ENCODE data around the gene FAM229A.
A peak's percentile ranks its signal among the peaks of the same experiment; 100 is the strongest.
"Not testable (repeated sequence)": the region's sequence is repeated elsewhere in the genome, so short reads cannot be mapped to it uniquely, and the experiment has no call there.

Gene FAM229A, protein sequence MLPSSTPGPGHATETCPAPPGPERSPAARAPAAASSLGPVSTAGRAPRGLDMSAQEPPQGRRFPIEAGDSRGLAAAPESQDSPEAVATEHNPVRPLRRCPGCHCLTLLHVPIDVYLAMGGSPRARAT

DNA sequence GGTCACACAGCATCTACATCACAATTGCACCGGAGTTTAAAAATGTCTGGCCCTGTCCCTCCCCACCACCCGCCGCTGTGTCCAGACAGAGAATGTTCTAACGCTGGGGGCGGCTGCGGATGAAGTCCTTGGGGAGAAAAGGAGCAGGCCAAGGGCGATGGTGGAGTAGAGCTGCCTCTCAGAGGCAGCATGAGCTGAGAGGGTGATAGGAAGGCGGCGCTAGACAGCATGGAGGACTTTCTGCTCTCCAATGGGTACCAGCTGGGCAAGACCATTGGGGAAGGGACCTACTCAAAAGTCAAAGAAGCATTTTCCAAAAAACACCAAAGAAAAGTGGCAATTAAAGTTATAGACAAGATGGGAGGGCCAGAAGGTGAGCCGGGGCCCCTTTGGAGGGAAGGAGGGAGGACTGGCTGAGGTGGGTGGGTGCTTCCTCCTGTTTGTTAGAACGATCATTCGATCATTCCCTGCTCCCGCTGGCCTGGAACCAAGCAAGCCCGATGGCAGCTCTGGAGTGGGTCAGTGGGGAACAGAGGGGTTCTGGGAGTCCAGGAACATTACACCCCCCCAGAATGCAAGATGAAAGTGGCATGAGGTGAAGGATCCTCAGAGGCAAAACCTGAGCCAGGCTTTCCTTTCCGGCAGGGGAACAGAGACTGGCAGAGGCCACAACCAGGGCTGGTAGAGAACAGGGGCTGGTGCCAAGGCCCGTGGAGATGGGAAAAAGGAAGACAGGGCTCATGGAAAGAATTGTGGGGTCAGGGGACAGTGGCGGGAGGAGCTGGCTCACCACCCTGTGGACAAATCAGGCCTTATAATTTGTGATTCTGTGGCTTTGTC is at the start of gene FAM229A, which contains the start of gene TSSK3:
FAM229A (minus strand) TSS at position 12 of the 840 bp plus-strand sequence. CDS start 394 bp downstream, outside the sequence.
TSSK3 (plus strand) TSS at position 66 of the 840 bp plus-strand sequence; CDS start at position 229, 163 bp downstream.
- no peak for DNase-seq (ENCODE audit: extremely low read depth in 1 of 2, low read depth in 1 of 2)

DNA sequence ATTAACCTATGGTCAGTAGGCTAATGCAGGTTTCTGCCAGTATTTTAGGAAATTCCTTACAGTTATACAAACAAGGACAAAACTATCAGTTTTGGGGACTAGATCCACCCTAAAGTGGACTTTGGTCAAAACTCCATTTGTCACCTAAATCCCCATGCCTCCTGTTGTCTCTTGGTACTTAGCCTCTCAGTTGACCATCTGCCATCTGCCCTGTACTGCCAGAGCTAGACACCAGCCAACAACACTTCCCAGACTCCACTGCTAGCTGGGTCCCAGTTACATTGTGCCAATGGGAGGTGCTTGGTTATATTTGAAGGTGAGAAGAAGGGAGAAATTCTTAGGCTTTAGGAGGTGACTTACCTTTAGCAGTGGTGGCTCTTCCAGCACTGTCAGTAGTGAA is 49.0 kb upstream of the FAM229A start:
- DNase-seq (ENCODE audit: extremely low read depth in 1 of 2, low read depth in 1 of 2): no peak

DNA sequence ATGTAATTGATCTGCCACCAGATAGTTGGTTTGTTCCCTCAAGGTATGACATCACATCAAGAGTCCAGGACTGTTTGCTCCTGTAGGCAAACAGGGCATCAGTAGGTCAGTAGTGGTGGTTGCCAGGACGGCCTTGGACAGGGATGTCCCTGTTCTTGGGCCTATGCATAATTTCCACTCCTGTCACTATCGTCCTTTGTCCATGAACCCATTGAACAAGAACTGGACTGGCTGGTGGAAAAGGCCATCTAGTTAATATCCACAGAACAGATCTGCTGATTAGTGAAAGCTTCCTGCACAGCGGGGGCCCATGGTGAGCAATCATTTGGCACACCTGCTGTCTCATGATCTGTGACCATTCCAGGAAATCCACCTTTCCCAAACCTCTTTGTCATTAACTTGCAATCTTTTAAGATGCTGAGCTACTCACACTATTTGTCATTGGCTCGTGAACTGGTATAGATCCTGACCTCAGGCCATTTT is 44.4 kb upstream of the FAM229A start:
- DNase-seq (ENCODE audit: extremely low read depth in 1 of 2, low read depth in 1 of 2): no peak

DNA sequence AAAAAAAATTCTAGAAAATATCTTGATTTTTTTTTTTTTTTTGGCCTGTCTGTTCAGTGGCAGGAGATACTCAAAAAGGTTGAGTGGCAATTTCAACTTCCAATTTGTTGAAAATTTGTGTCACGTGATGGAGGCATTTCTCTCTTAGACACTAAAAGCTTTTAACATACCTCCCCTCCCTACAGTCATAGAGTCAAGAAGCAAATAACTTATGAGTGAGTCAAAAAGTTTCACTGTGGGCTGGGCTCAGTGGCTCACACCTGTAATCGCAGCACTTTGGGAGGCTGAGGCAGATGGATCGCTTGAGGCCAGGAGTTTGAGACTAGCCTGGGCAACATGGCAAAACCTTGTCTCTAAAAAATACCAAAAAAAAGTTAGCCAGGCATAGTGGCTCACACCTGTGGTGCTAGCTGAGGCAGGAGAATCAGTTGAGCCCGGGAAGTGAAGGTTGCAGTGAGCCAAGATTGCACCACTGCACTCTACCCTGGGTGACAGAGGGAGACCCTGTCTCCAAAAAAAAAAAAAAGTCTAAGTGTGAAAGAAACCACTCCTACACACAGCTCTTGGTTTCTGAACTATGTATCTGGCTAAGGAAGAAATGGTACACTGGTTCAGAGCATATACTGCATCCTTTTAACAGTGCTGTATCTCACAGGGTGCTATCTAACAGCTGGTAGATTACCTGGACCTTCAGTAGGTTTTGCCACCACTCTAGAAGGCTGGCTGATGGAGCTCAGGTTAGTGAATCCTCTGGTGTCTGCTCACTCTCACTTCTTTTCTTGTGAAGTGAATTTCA is 43.6 kb upstream of the FAM229A start:
- no peak for DNase-seq (ENCODE audit: extremely low read depth in 1 of 2, low read depth in 1 of 2)

DNA sequence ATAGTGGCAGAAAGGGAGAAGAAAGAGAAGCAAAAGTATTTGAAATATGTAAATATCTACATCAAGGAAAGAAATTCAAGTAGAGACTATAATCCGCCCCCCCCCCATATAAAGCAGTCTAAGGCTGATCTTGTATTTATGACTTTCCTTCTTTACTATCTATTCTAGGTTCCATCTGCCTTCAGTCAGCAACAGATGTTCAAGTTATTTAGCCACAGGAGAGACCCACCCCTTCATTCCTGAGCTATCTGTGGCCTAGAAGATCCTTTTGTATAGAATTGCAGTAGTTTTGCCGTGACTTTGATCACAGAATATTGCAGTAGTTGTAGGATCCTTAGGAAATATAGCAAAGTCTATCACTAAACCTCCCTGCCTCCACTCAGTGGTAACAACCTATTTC is 42.7 kb upstream of the FAM229A start:
- DNase-seq (ENCODE audit: extremely low read depth in 1 of 2, low read depth in 1 of 2): no peak

DNA sequence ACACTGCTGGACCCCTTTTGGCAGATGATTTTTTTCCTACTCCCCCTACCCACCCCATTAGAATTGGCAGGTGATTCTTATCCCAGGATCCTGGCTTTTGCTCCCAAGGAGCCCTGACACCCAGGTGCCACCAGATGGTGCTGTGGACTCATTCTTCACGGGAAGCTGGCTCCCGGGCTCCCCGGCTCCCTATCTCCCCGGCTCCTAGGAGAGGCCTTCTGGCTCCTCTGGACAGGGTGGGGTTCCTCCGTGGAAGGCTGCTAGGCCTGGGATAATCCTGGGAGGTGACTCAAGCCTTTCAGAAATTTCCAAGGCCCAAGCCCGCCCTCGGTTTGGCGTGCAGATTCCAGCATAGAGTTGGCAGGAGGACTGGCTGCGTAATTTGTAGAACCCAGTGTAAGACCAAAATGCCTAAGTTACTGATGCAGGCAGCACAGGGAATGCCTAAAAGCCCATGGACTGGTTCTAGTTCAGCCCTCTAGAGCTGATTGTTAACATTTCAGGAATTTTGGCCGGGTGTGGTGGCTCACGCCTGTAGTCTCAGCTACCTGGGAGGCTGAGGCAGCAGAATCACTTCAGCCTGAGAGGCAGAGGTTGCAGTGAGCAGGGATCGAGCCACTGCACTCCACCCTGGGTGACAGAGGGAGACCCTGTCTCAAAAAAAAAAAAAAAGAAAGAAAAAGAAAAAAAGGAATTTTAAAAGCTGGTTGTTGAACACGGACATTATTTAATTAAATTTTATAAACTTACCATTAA is 38.8 kb upstream of the FAM229A start:
- DNase-seq (ENCODE audit: extremely low read depth in 1 of 2, low read depth in 1 of 2): peak; percentile 8 to 33

DNA sequence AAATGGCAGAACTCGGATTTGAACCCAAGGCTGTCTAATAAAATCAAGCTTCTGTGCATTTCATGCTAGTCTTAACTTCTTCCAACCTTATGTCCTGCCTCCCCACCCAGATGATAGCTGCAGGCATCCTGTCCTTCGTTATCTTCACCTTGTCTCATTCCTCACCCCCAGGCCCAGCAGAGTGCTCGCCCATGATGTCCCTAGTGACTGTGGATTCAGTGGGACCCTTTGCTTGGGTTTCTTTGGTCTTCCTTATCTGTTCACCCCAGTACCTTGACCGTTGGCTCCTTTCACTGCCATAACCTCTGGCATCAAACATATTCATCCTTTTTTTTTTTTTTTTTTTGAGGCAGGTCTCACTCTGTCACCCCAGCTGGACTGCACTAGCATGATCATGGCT is 37.6 kb upstream of the FAM229A start:
- DNase-seq (ENCODE audit: extremely low read depth in 1 of 2, low read depth in 1 of 2): no peak

DNA sequence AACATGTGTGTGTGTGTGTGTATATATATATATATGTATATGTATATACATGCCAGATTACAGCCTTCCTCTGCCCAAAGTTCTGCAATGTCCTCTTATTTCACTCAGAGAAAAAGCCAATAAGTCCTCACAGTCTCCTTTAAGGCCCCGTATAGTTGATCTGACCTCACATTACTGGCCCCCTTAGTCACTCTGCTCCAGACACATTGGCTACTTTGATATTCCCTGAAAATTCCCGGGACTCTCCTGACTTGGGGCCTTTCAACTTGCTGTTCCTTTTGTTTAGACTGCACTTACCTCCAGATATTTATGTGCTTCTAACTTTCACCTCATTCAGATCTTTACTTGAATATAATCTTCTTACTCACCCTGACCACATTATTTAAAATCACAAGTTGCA is 36.1 kb upstream of the FAM229A start:
- no peak for DNase-seq (ENCODE audit: extremely low read depth in 1 of 2, low read depth in 1 of 2)

DNA sequence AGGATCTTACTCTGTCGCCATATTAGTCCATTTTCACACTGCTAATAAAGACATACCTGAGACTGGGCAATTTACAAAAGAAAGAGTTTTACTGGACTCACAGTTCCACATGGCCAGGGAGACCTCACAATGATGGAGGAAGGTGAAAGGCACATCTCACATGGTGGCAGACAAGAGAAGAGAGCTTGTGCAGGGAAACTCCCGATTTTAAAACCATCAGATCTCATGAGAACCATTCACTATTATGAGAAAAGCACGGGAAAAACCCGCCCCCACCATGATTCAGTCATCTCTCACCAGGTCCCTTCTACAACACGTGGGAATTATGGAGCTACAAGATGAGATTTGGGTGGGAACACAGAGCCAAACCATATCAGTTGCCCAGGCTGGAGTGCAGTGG is 34.2 kb upstream of the FAM229A start:
- not testable (repeated sequence) for DNase-seq (ENCODE audit: extremely low read depth in 1 of 2, low read depth in 1 of 2)

DNA sequence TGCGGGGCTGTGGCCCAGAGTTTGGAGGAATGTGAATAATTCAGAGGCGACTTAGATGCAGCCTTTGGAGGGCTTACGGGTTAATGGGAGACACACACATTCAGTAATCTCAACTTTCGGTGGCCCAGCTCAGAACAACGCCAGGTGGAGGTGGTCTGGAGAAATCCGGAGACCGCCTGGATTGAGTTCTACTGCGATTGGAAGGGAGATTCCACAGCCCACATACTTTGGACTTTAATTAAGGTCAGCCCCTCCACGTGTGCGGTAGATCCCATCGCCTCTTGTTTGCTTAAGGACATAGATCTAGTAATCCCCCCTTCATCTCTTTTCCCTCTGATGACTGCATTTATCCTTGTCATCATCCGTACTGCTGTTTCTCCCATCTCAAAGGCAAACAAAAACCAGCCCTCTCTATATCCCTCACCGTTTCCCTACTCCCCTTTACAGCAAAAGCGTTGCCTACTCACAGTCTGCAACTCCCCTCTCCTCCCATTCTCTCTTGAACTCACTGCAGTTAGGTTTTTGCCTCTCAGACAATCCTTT is 32.7 kb upstream of the FAM229A start:
- no peak for DNase-seq (ENCODE audit: extremely low read depth in 1 of 2, low read depth in 1 of 2)

DNA sequence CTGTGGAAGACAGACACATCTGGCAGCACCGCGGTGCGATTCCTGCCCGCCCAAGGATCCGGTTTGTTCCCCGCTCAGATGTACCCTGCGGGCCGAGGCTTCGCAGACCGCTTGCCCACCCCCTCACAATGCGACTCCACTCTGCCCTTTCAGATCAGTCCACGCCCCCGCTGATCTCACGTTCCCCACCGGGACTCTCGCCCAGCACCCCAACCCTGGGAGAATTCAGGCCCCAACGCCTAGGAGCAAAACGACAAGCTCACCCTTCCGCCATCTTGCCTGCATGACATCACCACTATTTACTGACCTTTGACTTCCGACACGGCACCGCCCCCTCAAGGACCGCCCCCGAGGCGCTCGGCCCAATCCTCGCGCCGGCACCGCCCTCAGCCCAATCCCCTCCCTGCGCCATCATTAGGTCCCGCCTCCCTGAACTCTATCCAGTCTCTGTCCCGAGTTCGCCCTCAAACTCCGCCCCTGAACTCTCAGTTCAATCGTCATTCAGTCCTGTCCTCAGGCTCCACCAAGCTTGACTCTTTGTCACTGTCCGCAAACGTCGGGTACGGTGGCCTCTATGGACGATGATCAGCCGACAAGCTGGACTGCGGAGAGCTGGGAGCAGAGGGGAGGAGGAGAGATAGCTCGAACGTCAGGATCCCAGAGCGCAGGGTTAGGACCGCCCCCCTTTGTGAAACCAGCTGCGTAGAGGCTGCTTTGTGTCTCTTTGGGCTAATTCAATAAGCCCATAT is 32.0 kb upstream of the FAM229A start, which contains the start of gene BSDC1:
BSDC1 (minus strand) TSS at position 301 of the 749 bp plus-strand sequence; CDS start at position 274, 27 bp downstream.
- DNase-seq (ENCODE audit: extremely low read depth in 1 of 2, low read depth in 1 of 2): peak; percentile 92 to 95

DNA sequence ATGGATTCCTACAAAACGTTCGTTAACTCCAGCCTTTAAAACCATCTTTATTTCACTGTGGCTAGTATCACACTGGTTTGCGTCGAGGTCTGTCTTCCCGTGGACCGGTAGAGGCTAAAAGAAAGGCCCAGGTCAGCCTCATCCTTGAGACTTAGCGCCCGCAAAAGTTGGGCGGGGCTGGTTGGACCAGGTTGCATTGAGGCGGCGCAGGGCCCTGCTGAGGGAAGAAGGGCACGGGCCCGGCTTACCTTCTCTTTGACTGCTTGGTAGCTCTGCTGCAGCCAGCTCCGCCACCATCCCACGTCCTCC is 31.5 kb upstream of the FAM229A start:
- DNase-seq (ENCODE audit: extremely low read depth in 1 of 2, low read depth in 1 of 2): peak in 1 of 2 donors; percentile 14

DNA sequence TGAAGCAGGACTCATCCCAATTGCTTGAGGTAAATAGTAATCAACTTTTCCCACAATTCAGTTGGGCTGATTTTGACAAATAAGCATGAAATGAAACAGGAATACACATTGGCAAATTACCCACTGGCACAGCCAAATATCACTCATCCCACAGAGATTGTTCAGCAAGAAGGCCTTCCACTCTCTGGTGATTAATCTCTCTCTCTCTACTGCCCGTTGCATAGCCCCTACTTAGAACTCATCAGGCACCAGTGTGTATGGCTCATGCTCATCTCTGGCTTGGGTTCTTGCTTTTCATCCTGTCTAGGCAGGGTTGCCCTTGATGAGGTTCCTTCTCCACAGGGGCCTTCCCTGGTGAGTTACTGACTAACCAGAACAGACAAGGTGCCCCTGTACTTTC is 30.9 kb upstream of the FAM229A start:
- no peak for DNase-seq (ENCODE audit: extremely low read depth in 1 of 2, low read depth in 1 of 2)

DNA sequence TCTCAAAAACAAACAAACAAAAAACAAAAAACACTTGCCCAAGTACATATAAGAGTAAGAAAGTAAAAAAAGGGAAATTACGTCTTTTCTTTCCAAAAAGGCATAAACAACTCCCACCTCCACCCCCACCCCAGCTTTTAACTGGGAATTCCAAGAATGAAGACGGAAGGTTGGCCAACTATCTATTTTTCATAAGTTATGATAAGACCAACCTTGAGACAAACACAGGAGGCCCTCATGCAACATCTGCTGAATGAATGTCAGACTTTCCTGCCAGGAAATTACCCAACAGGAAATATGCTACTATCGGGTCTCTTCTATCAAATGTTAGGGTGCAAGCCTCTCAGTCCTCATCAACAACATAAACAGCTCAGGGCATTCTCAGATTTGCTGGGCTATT is 30.0 kb upstream of the FAM229A start:
- DNase-seq (ENCODE audit: extremely low read depth in 1 of 2, low read depth in 1 of 2): no peak

DNA sequence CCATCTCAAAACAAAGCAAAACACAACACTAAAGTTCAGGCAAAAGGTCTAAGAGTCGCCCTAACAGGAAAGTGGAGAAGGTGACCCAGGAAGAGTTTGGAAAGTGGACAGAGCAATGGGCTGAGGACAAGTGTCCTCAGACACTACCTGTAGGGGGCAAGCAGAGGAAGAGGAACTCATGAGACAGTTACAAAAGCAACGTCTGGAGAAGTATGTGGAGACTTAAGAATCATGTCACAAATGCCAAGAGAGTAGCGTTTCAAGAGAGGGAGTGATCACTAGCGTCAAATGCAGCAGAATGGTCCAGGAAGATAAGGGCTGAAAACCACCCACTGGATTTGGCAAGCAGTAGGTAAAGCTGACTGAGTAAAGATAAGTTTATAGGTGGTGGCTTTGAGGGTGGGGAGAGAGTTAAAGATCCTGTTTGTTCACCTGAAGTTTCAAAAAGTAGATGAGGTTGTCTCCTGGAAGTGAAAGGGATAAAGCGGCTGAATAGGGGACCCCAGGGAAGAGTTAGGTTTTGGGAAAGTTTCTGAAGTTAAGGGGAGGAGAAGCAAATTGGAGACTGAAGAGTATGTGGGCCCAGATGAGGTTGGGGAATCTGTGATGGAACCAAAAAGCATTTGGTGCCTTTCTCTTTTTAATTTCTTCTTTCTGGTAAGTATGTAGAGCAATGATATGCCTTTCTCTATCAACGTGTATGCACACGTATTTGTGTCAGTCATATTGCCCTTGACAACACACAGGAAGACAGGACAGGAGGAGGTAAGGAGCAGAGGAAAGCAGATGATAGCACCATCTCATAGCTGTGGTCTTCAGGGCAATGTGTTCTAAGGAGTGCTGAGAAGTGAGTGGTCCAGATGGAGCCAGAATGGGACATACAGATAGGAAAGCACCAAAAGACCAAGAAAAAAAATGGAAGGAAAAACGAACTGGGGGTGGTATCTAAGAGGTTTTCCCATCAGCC is 28.9 kb upstream of the FAM229A start:
- no peak for DNase-seq (ENCODE audit: extremely low read depth in 1 of 2, low read depth in 1 of 2)

DNA sequence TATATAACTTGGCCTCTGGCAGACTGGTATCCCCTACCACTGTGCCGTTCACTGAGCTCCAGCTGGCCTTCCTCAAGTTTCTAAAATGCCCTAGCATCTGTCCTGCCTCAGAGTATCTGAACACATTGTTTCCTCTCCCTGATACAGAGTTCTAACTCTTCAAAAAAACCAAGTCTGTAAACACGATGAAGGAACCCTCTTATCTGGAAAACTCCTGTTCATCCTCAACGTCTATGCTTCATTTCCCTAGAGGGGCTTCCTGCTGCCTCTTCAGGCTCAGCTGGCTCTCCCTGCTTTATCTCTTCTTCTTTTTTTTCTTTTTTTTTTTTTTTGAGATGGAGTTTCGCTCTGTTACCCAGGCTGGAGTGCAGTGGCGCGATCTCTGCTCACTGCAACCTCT is 26.4 kb upstream of the FAM229A start:
- DNase-seq (ENCODE audit: extremely low read depth in 1 of 2, low read depth in 1 of 2): no peak

DNA sequence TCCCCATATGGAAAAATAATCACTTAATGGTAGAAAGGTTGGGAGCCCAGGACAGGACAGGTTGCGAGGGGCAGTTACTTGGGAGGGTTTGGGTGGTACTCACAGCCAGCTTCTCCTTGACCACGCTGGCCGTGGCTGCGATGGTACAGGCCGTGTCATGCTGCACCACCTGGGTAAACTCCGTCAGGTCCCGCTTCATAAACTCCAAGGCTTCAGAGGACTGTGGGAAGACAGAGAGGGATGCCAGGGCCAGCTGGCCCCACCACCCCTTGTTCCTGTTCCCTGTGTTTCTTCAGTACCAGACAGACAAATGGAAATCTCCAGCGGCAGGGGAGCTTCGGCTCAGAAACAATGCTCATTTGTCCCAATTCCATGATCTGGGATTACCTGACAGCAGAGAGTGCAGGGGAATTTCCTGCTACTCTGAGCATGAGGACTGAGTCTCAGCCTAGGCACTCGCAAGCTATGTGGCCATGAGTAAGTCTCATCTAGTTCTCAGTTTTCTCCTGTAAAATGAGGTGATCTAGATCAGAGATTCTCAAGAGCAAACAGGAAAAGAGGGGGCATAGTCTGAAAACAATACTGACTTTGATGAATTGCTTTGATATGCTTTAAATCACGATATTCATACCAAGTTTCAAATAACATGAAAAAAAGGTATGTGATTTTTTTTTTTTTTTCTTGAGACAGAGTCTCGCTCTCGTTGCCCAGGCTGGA is 24.5 kb upstream of the FAM229A start:
- DNase-seq (ENCODE audit: extremely low read depth in 1 of 2, low read depth in 1 of 2): no peak

DNA sequence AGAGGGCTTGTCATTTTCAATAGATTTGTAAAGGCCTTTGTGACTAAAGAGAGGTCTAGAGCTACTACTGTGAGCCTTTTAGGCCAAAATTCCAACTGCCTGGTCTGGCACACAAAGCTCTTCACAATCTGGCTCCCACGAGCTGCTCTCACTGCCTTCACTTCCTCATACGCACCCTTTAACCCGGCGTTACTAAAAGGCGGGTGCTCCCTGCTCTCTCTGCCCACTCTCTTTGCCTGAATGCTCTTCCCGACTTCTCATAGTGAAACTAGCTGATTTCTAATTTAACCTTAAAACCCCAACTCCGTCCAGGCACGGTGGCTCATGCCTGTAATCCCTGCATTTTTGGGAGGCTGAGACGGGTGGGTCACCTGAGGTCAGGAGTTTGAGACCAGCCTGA is 17.8 kb upstream of the FAM229A start:
- no peak for DNase-seq (ENCODE audit: extremely low read depth in 1 of 2, low read depth in 1 of 2)

Measured in activated CD8-positive, alpha-beta memory T cell treated with anti-CD3 and anti-CD28 coated beads for 1 hour (primary cell).